Activated CD8-positive, alpha-beta memory T cell treated with anti-CD3 and anti-CD28 coated beads for 24 hours (primary cell): Measurements from ENCODE around the gene TMEM135.

ENCODE experiments used
- DNase-seq: peaks from one replicate; pipeline ENCODE4 v3.0.0-alpha.2; 2020

The TMEM135 gene

GRCh38 chr11:87366763-87367405 lies 329.1 kb downstream of the TMEM135 start:
- DNase-seq, result no peak

- DNase-seq, result no peak
Observed at GRCh38 chr11:87368151-87368550, 330.4 kb downstream of the TMEM135 start.

- DNase-seq, result no peak
Observed at GRCh38 chr11:87368858-87369480, 331.2 kb downstream of the TMEM135 start.

- no peak for DNase-seq
Observed at GRCh38 chr11:87369888-87370287, 332.2 kb downstream of the TMEM135 start.

GRCh38 chr11:87372065-87372464 lies 334.3 kb downstream of the TMEM135 start:
- no peak for DNase-seq
